Mucosa of gallbladder (tissue), 1 donor: Measurements from ENCODE around the gene GIMAP7. TPM values are rescaled to one million over a fixed set of nuclear protein-coding genes. Genes with fewer than 3 reads are reported as not detected.
"Not testable (repeated sequence)": the region's sequence is repeated elsewhere in the genome, so short reads cannot be mapped to it uniquely, and the experiment has no call there.

Experiments used
- DNase-seq: peaks from one replicate; pipeline ENCODE4 v3.0.0-alpha.2; 2020; ENCODE audit warnings: low spot score
- total RNA-seq: library from RNA; stranded (reverse); gene quantifications from one replicate; pipeline ENCODE4 v1.2.1, GENCODE V29; 2021
- donor health status: DM: no; HTN: no; CAD: no.

GIMAP7 gene
- total RNA-seq: 16.9 TPM

- peak; percentile 36 for DNase-seq
Observed at GRCh38 chr7:150514748-150515222, at the start of gene GIMAP7. Gene GIMAP7, plus strand, starts transcription at chr7:150514872. Its CDS starts 5,103 bp downstream, at chr7:150519975.

- DNase-seq: no peak
Observed at GRCh38 chr7:150464962-150465361, 49.7 kb upstream of the GIMAP7 start.

- DNase-seq: no peak
Observed at GRCh38 chr7:150465414-150465813, 49.3 kb upstream of the GIMAP7 start.

- DNase-seq: no peak
Observed at GRCh38 chr7:150466477-150466876, 48.2 kb upstream of the GIMAP7 start.

- DNase-seq: no peak
Observed at GRCh38 chr7:150468241-150468640, 46.4 kb upstream of the GIMAP7 start.

- no peak for DNase-seq
Observed at GRCh38 chr7:150471886-150472285, 42.8 kb upstream of the GIMAP7 start.

GRCh38 chr7:150473902-150474301 lies 40.8 kb upstream of the GIMAP7 start:
- no peak for DNase-seq

- no peak for DNase-seq
Observed at GRCh38 chr7:150476285-150476684, 38.4 kb upstream of the GIMAP7 start.

GRCh38 chr7:150476819-150477631 lies 37.6 kb upstream of the GIMAP7 start:
- DNase-seq: no peak

GRCh38 chr7:150479023-150479716 lies 35.5 kb upstream of the GIMAP7 start:
- DNase-seq: no peak

GRCh38 chr7:150481186-150481920 lies 33.3 kb upstream of the GIMAP7 start:
- no peak for DNase-seq

- DNase-seq: no peak
Observed at GRCh38 chr7:150481922-150482321, 32.8 kb upstream of the GIMAP7 start.

GRCh38 chr7:150483514-150483913 lies 31.2 kb upstream of the GIMAP7 start:
- DNase-seq: not testable (repeated sequence)

GRCh38 chr7:150484071-150484470 lies 30.6 kb upstream of the GIMAP7 start:
- DNase-seq: not testable (repeated sequence)

GRCh38 chr7:150487625-150488024 lies 27.0 kb upstream of the GIMAP7 start:
- no peak for DNase-seq

- DNase-seq: no peak
Observed at GRCh38 chr7:150489782-150490181, 24.9 kb upstream of the GIMAP7 start.

GRCh38 chr7:150493442-150493841 lies 21.2 kb upstream of the GIMAP7 start:
- not testable (repeated sequence) for DNase-seq

GRCh38 chr7:150502519-150502918 lies 12.2 kb upstream of the GIMAP7 start:
- no peak for DNase-seq

GRCh38 chr7:150503155-150503554 lies 11.5 kb upstream of the GIMAP7 start:
- no peak for DNase-seq

GRCh38 chr7:150503581-150503980 lies 11.1 kb upstream of the GIMAP7 start:
- DNase-seq: no peak

GRCh38 chr7:150507947-150508602 lies 6.6 kb upstream of the GIMAP7 start:
- no peak for DNase-seq

- DNase-seq: no peak
Observed at GRCh38 chr7:150511048-150511447, 3.6 kb upstream of the GIMAP7 start.
